ENCODE results near the gene SAE1.

SAE1 gene

DNA sequence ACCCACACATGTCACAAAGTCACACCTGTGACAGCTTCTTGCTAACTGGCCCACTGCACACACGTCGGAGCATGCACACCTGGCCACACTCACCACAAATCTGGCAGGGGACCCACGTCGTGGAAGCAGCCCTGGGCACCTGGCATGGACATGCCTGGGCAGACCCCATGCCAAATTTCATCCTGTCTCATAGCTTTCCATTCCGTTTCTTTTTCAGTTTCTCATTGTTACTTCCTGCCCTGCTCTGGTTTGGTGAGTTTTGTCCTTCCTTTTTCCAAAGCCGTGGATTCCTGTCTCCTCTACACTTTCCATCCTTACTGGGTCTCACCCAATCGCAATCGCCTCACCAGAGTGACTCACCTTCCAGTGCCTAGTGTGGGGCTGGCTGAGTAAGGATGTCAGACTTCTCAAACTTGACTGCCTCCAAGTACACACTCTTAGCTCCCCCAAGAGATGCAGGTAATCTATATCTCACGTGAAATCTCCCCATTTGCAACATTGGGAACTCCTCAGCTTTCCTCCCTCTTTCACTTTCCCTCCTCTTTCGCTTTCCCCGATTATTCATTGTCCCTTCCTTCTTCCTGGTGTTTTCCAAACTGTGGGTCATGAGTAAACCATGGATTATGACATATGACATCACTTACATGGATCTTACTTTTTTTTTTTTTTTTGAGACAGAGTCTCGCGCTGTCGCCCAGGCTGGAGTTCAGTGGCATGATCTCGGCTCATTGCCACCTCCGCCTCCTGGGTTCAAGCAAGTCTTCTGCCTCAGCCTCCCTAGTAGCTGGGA, 102.0 kb downstream of the SAE1 start:
- Histone ChIP-seq H3K36me3 (no peaks in the 10 kb centered on the region), H3K9ac (peak overlapping the region; percentile 2 to 96 (median 79); a peak in 17 of 22 replicates), H3K27me3 (peaks cover 0 to 20% (median 4%) of the 10 kb centered on the region in 11 experiments; a peak in 9 of 22 replicates), H3K4me3 (peak overlapping the region in 8 of 10 experiments; percentile 10 to 90 (median 83); a peak in 12 of 20 replicates), H3K27ac (peak overlapping the region in 10 of 11 experiments; percentile 3 to 100 (median 80); a peak in 17 of 22 replicates), H3K4me1 (peaks cover 18 to 54% (median 49%) of the 10 kb centered on the region in 10 experiments), H4K20me1 (peaks cover 0 to 24% (median 15%) of the 10 kb centered on the region in 11 experiments; a peak in 10 of 22 replicates), H3K9me3 (replicated peaks in 1 of 11) (no peaks in the 10 kb centered on the region), H3K4me2 (peak overlapping the region; percentile 81 to 99 (median 94))
- no peak for TF ChIP-seq Cebpa-rat (IDR thresholded peaks at IDR 0.05)

GRCh38 chr19:47236072-47236675, 105.5 kb downstream of the SAE1 start:
- Histone ChIP-seq H3K4me3 (no peak overlapping the region), H3K27ac (no peak overlapping the region), H3K9me3 (replicated peaks in 1 of 11) (no peaks in the 10 kb centered on the region), H3K36me3 (no peaks in the 10 kb centered on the region), H3K4me2 (peak overlapping the region in 4 of 11 experiments; percentile 19 to 34 (median 24); a peak in 6 of 22 replicates), H4K20me1 (peaks cover 0 to 13% (median 6%) of the 10 kb centered on the region in 11 experiments; a peak in 7 of 22 replicates), H3K9ac (no peak overlapping the region), H3K4me1 (peaks cover 34 to 55% (median 46%) of the 10 kb centered on the region in 10 experiments), H3K27me3 (peaks cover 17 to 30% (median 27%) of the 10 kb centered on the region in 11 experiments)
- no peak for TF ChIP-seq Cebpa-rat (IDR thresholded peaks at IDR 0.05)

DNA sequence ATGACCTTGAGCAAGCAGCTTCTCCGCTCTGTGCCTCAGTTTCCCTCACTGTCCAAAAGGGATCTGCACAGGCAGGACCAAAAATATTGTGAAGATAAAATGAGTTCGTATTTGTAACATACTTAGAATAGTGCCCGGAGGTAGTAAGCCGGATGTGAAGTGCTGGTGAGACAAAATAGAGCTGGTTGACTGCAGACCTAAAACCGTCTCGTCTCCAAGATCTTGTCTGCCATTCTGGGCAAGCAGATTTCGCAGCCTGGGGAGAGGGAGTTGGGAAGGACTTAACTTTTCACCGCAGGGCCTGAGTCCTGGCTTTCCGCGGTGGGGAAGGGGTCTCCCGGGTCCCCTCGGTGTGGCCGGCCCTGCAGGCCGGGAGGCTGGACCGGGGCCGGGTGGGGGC, 108.5 kb downstream of the SAE1 start:
- peaks cover 30 to 54% (median 51%) of the 10 kb centered on the region in 11 experiments for H3K27me3 ChIP-seq
- no peak for TF ChIP-seq Cebpa-rat (IDR thresholded peaks at IDR 0.05)
- no peaks in the 10 kb centered on the region for H3K9me3 ChIP-seq (replicated peaks in 1 of 11)
- H3K4me1 ChIP-seq = peaks cover 37 to 61% (median 48%) of the 10 kb centered on the region in 10 experiments
- H3K4me3 ChIP-seq = peak overlapping the region in 1 of 10 experiments; percentile 61; a peak in 2 of 20 replicates
- H3K27ac ChIP-seq = no peak overlapping the region
- peaks cover 0 to 13% (median 6%) of the 10 kb centered on the region in 11 experiments; a peak in 7 of 22 replicates for H4K20me1 ChIP-seq
- no peaks in the 10 kb centered on the region for H3K36me3 ChIP-seq
- no peak overlapping the region for H3K9ac ChIP-seq
- peak overlapping the region; percentile 64 to 86 (median 75); a peak in 17 of 22 replicates for H3K4me2 ChIP-seq

DNA sequence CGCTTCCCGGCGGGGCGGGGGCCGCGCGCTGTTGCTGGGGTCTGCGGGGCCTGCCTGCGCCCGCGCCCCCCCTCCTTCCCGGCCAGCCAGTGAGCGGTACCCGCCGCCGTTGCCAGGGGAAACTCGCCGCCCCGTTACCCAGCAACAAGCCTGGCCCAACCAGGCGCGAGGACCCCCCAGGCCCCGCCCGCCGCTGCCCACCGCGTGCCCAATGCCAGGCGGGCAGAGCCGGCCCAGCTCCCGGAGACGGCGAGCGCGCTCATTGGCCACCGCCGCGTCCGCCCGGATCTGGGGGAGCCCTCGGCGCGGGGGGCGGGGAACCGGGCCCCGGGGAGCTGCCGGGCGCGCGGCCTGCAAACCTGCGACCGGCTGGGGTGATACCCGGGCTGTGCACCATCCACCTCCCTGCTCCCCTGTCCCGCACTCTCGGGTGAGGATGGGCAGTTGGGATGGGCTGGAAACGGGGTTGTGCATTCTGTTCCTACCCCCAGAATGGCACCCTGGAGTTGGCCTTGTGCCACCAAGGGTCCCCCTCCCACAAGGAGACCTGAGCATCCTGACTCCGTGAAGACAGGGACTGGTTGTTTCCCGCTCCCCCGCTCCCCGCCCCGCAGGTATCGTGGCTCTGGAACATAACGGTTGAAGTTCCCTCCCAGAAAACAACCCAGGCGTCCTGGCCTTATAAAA, 109.1 kb downstream of the SAE1 start:
- TF ChIP-seq Cebpa-rat (IDR thresholded peaks at IDR 0.05) = no peak
- Histone ChIP-seq H3K4me3 (peak overlapping the region in 8 of 10 experiments; percentile 24 to 61 (median 37); a peak in 14 of 20 replicates), H3K9me3 (replicated peaks in 1 of 11) (no peaks in the 10 kb centered on the region), H4K20me1 (peaks cover 0 to 13% (median 6%) of the 10 kb centered on the region in 11 experiments; a peak in 7 of 22 replicates), H3K9ac (peak overlapping the region in 2 of 11 experiments; percentile 30 to 43; a peak in 2 of 22 replicates), H3K36me3 (no peaks in the 10 kb centered on the region), H3K27ac (no peak overlapping the region), H3K4me1 (peaks cover 40 to 66% (median 52%) of the 10 kb centered on the region in 10 experiments), H3K4me2 (peak overlapping the region; percentile 64 to 86 (median 75)), H3K27me3 (peaks cover 30 to 54% (median 51%) of the 10 kb centered on the region in 11 experiments)

DNA sequence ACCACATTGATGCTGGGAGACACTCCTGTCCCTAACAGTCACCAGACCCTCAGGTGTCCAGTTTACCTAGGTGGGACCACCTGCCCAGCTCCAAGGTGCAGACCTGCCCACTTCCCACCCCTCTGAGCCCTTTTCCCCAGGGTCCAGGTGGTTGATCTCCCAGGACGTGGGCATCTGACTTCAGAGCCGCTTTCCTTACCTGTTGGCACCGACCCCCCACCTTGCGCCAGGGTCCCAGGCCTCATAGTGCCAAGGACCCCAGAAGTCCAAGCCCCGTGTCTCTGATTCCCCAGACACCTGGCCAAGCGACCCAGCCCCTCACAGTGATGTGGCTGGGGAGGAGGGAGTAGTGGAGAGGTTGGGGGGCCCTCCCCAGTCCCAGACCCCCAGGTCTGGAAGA, 109.9 kb downstream of the SAE1 start:
- H3K4me2 ChIP-seq = peak overlapping the region; percentile 64 to 86 (median 75)
- H3K4me1 ChIP-seq = peaks cover 46 to 72% (median 59%) of the 10 kb centered on the region in 10 experiments
- H3K27ac ChIP-seq = no peak overlapping the region
- no peaks in the 10 kb centered on the region for H3K9me3 ChIP-seq (replicated peaks in 1 of 11)
- TF ChIP-seq Cebpa-rat (IDR thresholded peaks at IDR 0.05) = no peak
- peak overlapping the region in 1 of 11 experiments; percentile 11; a peak in 1 of 22 replicates for H3K9ac ChIP-seq
- peaks cover 30 to 54% (median 51%) of the 10 kb centered on the region in 11 experiments for H3K27me3 ChIP-seq
- no peaks in the 10 kb centered on the region for H3K36me3 ChIP-seq
- H3K4me3 ChIP-seq = peak overlapping the region in 4 of 10 experiments; percentile 3 to 61 (median 20); a peak in 6 of 20 replicates
- peaks cover 0 to 13% (median 6%) of the 10 kb centered on the region in 11 experiments; a peak in 7 of 22 replicates for H4K20me1 ChIP-seq

- Histone ChIP-seq H3K9me3 (replicated peaks in 1 of 11) (no peaks in the 10 kb centered on the region), H3K4me2 (peak overlapping the region; percentile 64 to 86 (median 75)), H3K4me1 (peaks cover 46 to 72% (median 59%) of the 10 kb centered on the region in 10 experiments), H3K27ac (no peak overlapping the region), H3K4me3 (peak overlapping the region in 4 of 10 experiments; percentile 3 to 61 (median 20); a peak in 6 of 20 replicates), H4K20me1 (peaks cover 0 to 13% (median 6%) of the 10 kb centered on the region in 11 experiments; a peak in 7 of 22 replicates), H3K27me3 (peaks cover 30 to 54% (median 51%) of the 10 kb centered on the region in 11 experiments), H3K9ac (peak overlapping the region in 1 of 11 experiments; percentile 11; a peak in 1 of 22 replicates), H3K36me3 (no peaks in the 10 kb centered on the region)
- TF ChIP-seq Cebpa-rat (IDR thresholded peaks at IDR 0.05) = no peak
Observed at GRCh38 chr19:47240996-47241918, 110.6 kb downstream of the SAE1 start.

DNA sequence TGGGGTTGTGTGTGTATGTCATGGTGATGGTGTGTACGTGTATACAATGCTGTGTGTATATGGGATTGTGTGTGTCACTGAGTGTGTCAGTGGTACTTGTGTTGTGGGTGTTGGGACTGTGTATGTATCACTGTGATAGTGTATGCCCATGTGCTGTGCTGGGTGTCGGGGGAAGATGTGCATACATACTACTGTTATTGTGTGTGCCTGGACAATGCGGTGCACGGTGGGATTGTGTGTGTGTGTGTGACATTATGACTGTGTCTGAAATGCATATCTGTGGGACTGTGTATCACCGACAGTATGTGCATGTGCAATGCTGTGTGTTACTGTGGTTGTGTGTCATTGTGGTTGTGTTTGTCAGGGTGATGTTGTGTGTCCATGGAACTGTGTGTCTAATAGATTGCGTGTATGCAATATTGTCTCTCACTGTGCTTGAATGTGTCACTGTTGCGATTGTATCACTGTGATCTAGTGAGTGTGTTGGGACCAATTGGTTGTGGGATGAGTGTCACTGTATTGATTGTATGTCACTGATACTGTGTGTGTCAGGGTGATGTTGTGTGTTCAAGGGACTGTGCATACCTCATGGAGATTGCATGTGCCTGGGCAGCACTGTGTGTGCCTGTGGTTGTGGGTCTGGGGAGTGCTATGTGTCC, 111.4 kb downstream of the SAE1 start:
- TF ChIP-seq Cebpa-rat (IDR thresholded peaks at IDR 0.05) = no peak
- peaks cover 0 to 13% (median 6%) of the 10 kb centered on the region in 11 experiments; a peak in 7 of 22 replicates for H4K20me1 ChIP-seq
- H3K27me3 ChIP-seq = peaks cover 30 to 54% (median 51%) of the 10 kb centered on the region in 11 experiments
- no peaks in the 10 kb centered on the region for H3K9me3 ChIP-seq (replicated peaks in 1 of 11)
- H3K4me3 ChIP-seq = no peak overlapping the region
- H3K27ac ChIP-seq = no peak overlapping the region
- peak overlapping the region; percentile 64 to 86 (median 75); a peak in 20 of 22 replicates for H3K4me2 ChIP-seq
- no peaks in the 10 kb centered on the region for H3K36me3 ChIP-seq
- peaks cover 46 to 64% (median 55%) of the 10 kb centered on the region in 10 experiments for H3K4me1 ChIP-seq
- H3K9ac ChIP-seq = no peak overlapping the region
